ENCODE data around the gene CALCB. TPM values are rescaled to one million over a fixed set of nuclear protein-coding genes. Genes with fewer than 3 reads are reported as not detected.

The CALCB gene
- under 0.01 TPM in 1 of 2 replicates, not detected in the other for total RNA-seq

GRCh38 chr11:15073361-15074205 lies at the start of gene CALCB:
Gene CALCB (plus strand): TSS chr11:15073593. CDS start chr11:15074719, 1,126 bp downstream.

DNA sequence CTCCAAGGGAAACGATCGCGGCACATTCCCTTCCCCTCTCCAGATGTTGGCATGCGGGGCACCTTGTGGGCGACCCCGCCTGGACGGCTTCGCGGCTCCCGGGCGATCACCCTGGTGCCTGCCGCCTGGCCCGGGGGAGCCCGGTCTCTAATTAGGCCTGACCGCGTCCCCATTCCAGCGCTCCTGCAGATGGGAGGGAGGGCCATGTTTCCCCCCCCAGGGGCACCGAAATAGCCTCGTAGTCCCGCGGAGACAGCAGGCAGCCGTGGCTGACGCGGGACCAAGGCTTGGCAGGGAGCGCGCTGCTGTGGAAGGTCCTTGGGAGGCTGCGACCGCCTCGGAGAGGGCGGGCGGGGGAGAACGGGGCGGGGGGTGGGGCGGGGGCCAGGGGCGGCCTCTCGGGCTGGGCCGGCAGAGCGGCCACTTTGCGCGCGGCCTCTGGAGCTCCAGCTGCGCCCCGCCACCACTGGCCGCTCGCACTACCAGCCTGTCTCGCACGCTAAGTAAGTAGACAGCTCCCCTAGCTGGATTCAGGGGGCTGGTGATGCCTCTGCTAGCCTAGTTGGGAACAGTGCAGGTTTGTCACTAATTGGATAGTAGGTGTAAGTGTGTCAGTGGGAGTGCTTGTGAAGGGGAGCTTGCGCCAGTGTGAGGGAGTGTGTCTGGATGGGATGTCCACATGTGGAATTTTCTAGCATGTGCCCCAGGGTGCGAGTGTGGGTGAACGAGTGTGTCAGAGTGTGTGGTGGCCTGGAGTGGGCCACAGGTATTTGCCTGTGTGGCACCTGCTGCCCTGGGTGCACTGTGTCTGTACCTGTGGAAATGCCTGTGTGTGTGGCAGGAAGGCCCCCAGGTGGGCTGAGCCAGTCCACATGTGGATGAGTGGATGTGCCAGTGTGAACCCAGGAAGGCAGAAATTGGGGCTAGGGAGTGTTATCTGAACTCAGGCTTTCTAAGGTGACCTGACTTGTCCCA lies 41.4 kb downstream of the CALCB start, which contains the start of gene INSC:
Gene INSC (plus strand): TSS at position 423 of the 975 bp plus-strand sequence. CDS start 34,252 bp downstream, outside the sequence.

Other genes with a start within 250 kb of the CALCB start
- gene CYP2R1, start 181.4 kb upstream of the CALCB start, total RNA-seq = 8.5 and 13.0 TPM in 2 replicates
- gene CALCA, start 101.2 kb upstream of the CALCB start, total RNA-seq = not detected in 2 replicates
- gene INSC, start 41.3 kb downstream of the CALCB start, total RNA-seq = 0.09 and 1.2 TPM in 2 replicates